CD14-positive monocyte (primary cell): ENCODE data around the gene TMEM259. TPM values are rescaled to one million over a fixed set of nuclear protein-coding genes. Genes with fewer than 3 reads are reported as not detected.

ENCODE experiments used
- DNase-seq, 3 donors: peaks; one replicate each; pipeline ENCODE4 v3.0.0-alpha.2; 2011 to 2022
- H2AFZ ChIP-seq: 2 replicates; pipeline ENCODE4 v1.6.0; 2012; ENCODE audit warnings: mild to moderate bottlenecking, low read depth, low read length, inconsistent platforms; ENCODE audit not compliant: insufficient read depth, poor library complexity, severe bottlenecking
- H3K27ac ChIP-seq, 2 donors: 1 replicate in 1 of 2; 2 replicates in 1 of 2; pipeline ENCODE4 v1.5.1; 2012 to 2013; ENCODE audit warnings: low read length in 2 of 2, control low read depth in 1 of 2, inconsistent platforms in 1 of 2, low read depth in 1 of 2, mild to moderate bottlenecking in 1 of 2
- H3K27me3 ChIP-seq, 2 donors: one replicate each; pipeline versions ENCODE4 v1.6.0 to v1.6.1; 2011 to 2013; ENCODE audit warnings: low read length in 2 of 2; ENCODE audit not compliant: control insufficient read depth in 2 of 2, insufficient read depth in 2 of 2
- H3K36me3 ChIP-seq, 2 donors: replicated peaks in 1 of 2; 1 replicate in 1 of 2; 2 replicates in 1 of 2; pipeline versions ENCODE4 v1.5.1 to v1.6.1; 2012 to 2013; ENCODE audit warnings: low read length in 2 of 2, control low read depth in 1 of 2, inconsistent platforms in 1 of 2, mild to moderate bottlenecking in 1 of 2; ENCODE audit not compliant: insufficient read depth in 2 of 2, control insufficient read depth in 1 of 2
- H3K4me1 ChIP-seq, 2 donors: 1 replicate in 1 of 2; 2 replicates in 1 of 2; pipeline versions ENCODE4 v1.5.1 to v1.6.1; 2012 to 2013; ENCODE audit warnings: low read length in 2 of 2, control low read depth in 1 of 2, inconsistent platforms in 1 of 2, mild to moderate bottlenecking in 1 of 2, moderate library complexity in 1 of 2; ENCODE audit not compliant: insufficient read depth in 2 of 2, control insufficient read depth in 1 of 2
- H3K4me2 ChIP-seq: replicated peaks from 2 replicates; pipeline ENCODE3; 2012; ENCODE audit warnings: low read length, moderate library complexity, mild to moderate bottlenecking; ENCODE audit not compliant: poor library complexity, severe bottlenecking; ENCODE audit errors: extremely low read depth
- H3K4me3 ChIP-seq, 3 experiments: fragments of 200-600 bp in 1 of 3; sonication (generic) in 1 of 3; replicated peaks in 1 of 3; 1 replicate in 2 of 3; 2 replicates in 1 of 3; pipeline ENCODE4 v1.5.1; 2011 to 2013; ENCODE audit warnings: low read length in 3 of 3, mild to moderate bottlenecking in 3 of 3, control low read depth in 2 of 3, low read depth in 2 of 3, inconsistent platforms in 1 of 3, moderate library complexity in 1 of 3
- H3K79me2 ChIP-seq: 2 replicates; pipeline ENCODE4 v1.6.0; 2012; ENCODE audit warnings: mild to moderate bottlenecking, control low read depth, inconsistent platforms, low read length, moderate library complexity; ENCODE audit not compliant: insufficient read depth
- H3K9ac ChIP-seq: 2 replicates; pipeline ENCODE4 v1.6.0; 2017; ENCODE audit warnings: low read length, mild to moderate bottlenecking; ENCODE audit not compliant: insufficient read depth, poor library complexity, severe bottlenecking
- H3K9me3 ChIP-seq, 2 donors: replicated peaks in 1 of 2; 1 replicate in 1 of 2; 2 replicates in 1 of 2; pipeline versions ENCODE4 v1.5.1 to v1.6.1; 2012 to 2013; ENCODE audit warnings: low read length in 2 of 2, control low read depth in 1 of 2; ENCODE audit not compliant: control insufficient read depth in 1 of 2, insufficient read depth in 1 of 2
- H4K20me1 ChIP-seq: 2 replicates; pipeline ENCODE4 v1.6.0; 2012; ENCODE audit warnings: mild to moderate bottlenecking, low read length, control low read depth, moderate library complexity; ENCODE audit not compliant: insufficient read depth
- H3K27ac Mint-ChIP-seq, 7 donors: one replicate each; pipeline ENCODE4 v1.8.0; 2020; ENCODE audit warnings: mild to moderate bottlenecking in 7 of 7, mixed read lengths in 7 of 7, moderate library complexity in 6 of 7, inconsistent platforms in 2 of 7
- H3K27me3 Mint-ChIP-seq, 3 donors: one replicate each; pipeline ENCODE4 v1.8.0; 2021 to 2022; ENCODE audit warnings: low read depth in 3 of 3, mild to moderate bottlenecking in 3 of 3, mixed read lengths in 3 of 3, moderate library complexity in 3 of 3, inconsistent platforms in 1 of 3
- H3K36me3 Mint-ChIP-seq, 2 donors: one replicate each; pipeline ENCODE4 v1.8.0; 2020; ENCODE audit warnings: mixed read lengths in 2 of 2, inconsistent platforms in 1 of 2, mild to moderate bottlenecking in 1 of 2
- H3K4me1 Mint-ChIP-seq: one replicate; pipeline ENCODE4 v1.8.0; 2020; ENCODE audit warnings: mild to moderate bottlenecking, mixed read lengths
- H3K4me3 Mint-ChIP-seq, 2 donors: one replicate each; pipeline ENCODE4 v1.8.0; 2020; ENCODE audit warnings: mild to moderate bottlenecking in 2 of 2, mixed read lengths in 2 of 2, moderate library complexity in 1 of 2
- H3K9me3 Mint-ChIP-seq, 7 donors: one replicate each; pipeline ENCODE4 v1.8.0; 2020 to 2022; ENCODE audit warnings: mixed read lengths in 7 of 7, mild to moderate bottlenecking in 6 of 7, moderate library complexity in 6 of 7, inconsistent platforms in 2 of 7
- WGBS: methylation state at CpG from one replicate; pipeline ENCODE4 v1.1.5; 2013; ENCODE audit warnings: missing lambda C conversion rate; ENCODE audit not compliant: insufficient coverage; 5-methylcytosine and 5-hydroxymethylcytosine counted together
- intact Hi-C, 2 donors: fragments of 100-400 bp; cut with micrococcal nuclease; formaldehyde crosslinking; loops; one replicate each; pipeline versions ENCODE4 v1.15.0 to v1.15.1; 2023
- polyA plus RNA-seq, 3 donors: library from polyadenylated mRNA; depleted of rRNA in 1 of 3; unstranded in 2 of 3; stranded (reverse) in 1 of 3; fragments of 300-500 nt in 2 of 3; fragments of >200 nt in 1 of 3; fragmentation: Illumina TruSeq in 2 of 3; gene quantifications; 1 replicate in 2 of 3; 2 replicates in 1 of 3; pipeline ENCODE4 v1.2.3, GENCODE V29; 2012 to 2021
- TF ChIP-seq, protein P1 (sequence below): fragments of 200-600 bp; IDR thresholded peaks from one replicate; pipeline ENCODE4 v1.8.0; 2022; ENCODE audit warnings: antibody characterized with exemption, mild to moderate bottlenecking

Gene TMEM259
- polyA plus RNA-seq, 3 donors: 37.4 to 417 (median 45.0) TPM

DNA sequence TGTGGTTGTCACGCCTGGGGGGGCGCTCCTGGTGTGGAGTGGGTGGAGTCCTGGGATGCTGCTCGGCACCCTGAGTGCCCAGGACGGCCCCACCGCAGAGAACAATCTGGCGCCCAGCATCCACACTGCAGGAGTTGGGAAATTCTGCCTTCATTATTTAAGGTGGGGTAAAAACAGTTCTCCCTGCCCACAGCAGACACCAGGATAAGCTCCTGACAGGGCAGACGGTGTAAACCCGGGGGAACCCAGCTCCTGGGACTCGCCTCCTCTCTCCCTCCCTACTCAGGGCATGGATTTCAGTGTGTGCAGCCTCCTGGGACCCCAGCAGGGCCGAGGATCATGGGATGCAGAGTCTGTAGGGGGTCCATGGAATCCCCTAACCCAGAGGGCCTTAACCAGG is 44.4 kb downstream of the TMEM259 start:
- intact Hi-C loops: no loop called here
- H2AFZ ChIP-seq: no peak overlapping the region
- 92% methylated on average over 2 of the region's 10 CpGs for WGBS
- no peak overlapping the region for H3K4me2 ChIP-seq
- H3K4me3 ChIP-seq: no peak overlapping the region
- no peaks in the 10 kb centered on the region for H3K9me3 ChIP-seq
- TF ChIP-seq, protein P1, sequence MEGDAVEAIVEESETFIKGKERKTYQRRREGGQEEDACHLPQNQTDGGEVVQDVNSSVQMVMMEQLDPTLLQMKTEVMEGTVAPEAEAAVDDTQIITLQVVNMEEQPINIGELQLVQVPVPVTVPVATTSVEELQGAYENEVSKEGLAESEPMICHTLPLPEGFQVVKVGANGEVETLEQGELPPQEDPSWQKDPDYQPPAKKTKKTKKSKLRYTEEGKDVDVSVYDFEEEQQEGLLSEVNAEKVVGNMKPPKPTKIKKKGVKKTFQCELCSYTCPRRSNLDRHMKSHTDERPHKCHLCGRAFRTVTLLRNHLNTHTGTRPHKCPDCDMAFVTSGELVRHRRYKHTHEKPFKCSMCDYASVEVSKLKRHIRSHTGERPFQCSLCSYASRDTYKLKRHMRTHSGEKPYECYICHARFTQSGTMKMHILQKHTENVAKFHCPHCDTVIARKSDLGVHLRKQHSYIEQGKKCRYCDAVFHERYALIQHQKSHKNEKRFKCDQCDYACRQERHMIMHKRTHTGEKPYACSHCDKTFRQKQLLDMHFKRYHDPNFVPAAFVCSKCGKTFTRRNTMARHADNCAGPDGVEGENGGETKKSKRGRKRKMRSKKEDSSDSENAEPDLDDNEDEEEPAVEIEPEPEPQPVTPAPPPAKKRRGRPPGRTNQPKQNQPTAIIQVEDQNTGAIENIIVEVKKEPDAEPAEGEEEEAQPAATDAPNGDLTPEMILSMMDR: no peak
- H3K27me3 Mint-ChIP-seq: peaks cover 0 to 2% (median 0%) of the 10 kb centered on the region in 3 donors
- DNase-seq: no peak
- H3K27ac Mint-ChIP-seq: no peak overlapping the region
- peaks cover 0 to 1% (median 0%) of the 10 kb centered on the region in 7 donors for H3K9me3 Mint-ChIP-seq
- peaks cover 54% of the 10 kb centered on the region for H4K20me1 ChIP-seq
- H3K36me3 ChIP-seq: peaks cover 23 to 24% of the 10 kb centered on the region in 2 donors
- no peak overlapping the region for H3K27ac ChIP-seq
- H3K4me3 Mint-ChIP-seq: no peak overlapping the region
- H3K79me2 ChIP-seq: no peaks in the 10 kb centered on the region
- peaks cover 9 to 28% of the 10 kb centered on the region in 2 donors for H3K36me3 Mint-ChIP-seq
- H3K9ac ChIP-seq: no peak overlapping the region
- no peaks in the 10 kb centered on the region for H3K27me3 ChIP-seq
- peaks cover 3% of the 10 kb centered on the region for H3K4me1 Mint-ChIP-seq
- no peaks in the 10 kb centered on the region for H3K4me1 ChIP-seq

DNA sequence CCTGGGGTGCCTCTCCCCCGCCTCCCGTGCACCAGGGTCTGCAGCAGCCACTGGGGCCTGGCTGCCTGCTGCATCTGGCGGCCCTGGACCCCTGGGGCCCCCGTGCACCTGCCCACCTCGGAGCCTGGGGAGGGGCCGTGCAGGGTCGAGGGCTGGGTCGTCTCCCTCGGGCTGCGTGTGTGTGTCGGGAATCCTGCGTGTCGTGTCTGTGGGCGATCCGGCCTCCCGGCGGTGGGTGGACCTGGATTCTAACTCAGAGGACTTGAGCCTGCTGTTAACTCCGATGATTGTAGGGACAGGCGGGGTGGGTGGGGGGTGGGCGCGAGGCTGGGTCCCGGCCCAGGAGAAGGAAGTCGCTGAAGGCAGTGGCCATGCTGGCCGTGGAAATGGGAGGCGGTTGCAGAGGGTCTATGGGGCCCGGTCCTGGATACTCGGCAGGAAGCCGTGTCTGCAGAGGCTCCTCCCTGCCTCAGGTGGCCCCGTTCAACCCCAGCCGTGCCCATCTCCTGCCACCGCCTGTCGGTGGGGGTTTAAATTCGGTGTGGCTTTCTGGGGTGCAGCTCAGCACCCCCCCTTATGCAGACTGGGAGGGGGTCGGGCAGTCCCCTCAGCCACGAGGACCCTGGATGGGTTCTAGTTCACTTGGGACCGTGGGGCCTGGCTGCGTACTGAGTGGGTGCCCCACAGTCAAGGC is 46.2 kb downstream of the TMEM259 start:
- Histone ChIP-seq H2AFZ (no peak overlapping the region), H3K79me2 (no peaks in the 10 kb centered on the region), H4K20me1 (peaks cover 65% of the 10 kb centered on the region), H3K9ac (no peak overlapping the region), H3K36me3 (peaks cover 41% of the 10 kb centered on the region in 2 donors), H3K4me1 (no peaks in the 10 kb centered on the region), H3K27me3 (no peaks in the 10 kb centered on the region), H3K4me2 (no peak overlapping the region), H3K27ac (no peak overlapping the region), H3K9me3 (peaks cover 7 to 14% of the 10 kb centered on the region in 2 donors), H3K4me3 (no peak overlapping the region)
- Mint-ChIP-seq H3K27ac (no peak overlapping the region), H3K9me3 (peaks cover 6 to 15% (median 11%) of the 10 kb centered on the region in 7 donors), H3K36me3 (peaks cover 21 to 45% of the 10 kb centered on the region in 2 donors), H3K4me1 (no peaks in the 10 kb centered on the region), H3K4me3 (no peak overlapping the region), H3K27me3 (no peaks in the 10 kb centered on the region)
- 87% methylated on average over 25 of the region's 37 CpGs for WGBS
- intact Hi-C loops: no loop called here
- DNase-seq: no peak
- TF ChIP-seq, protein P1: no peak
